ENCODE results near the gene ARRDC1.

The ARRDC1 gene

GRCh38 chr9:137570566-137570965, 34.9 kb upstream of the ARRDC1 start:
- Histone ChIP-seq H3K27ac (no peak overlapping the region), H3K4me3 (no peak overlapping the region)
- no peak for DNase-seq (ENCODE audit: low spot score)
- no peak for TF ChIP-seq CTCF (IDR thresholded peaks at IDR 0.05)

GRCh38 chr9:137574192-137574591, 31.3 kb upstream of the ARRDC1 start:
- Histone ChIP-seq H3K4me3 (no peak overlapping the region), H3K27ac (no peak overlapping the region)
- DNase-seq (ENCODE audit: low spot score): no peak
- no peak for TF ChIP-seq CTCF (IDR thresholded peaks at IDR 0.05)

GRCh38 chr9:137575364-137575715, 30.1 kb upstream of the ARRDC1 start:
- TF ChIP-seq CTCF (IDR thresholded peaks at IDR 0.05): no peak
- Histone ChIP-seq H3K27ac (no peak overlapping the region), H3K4me3 (no peak overlapping the region)
- DNase-seq (ENCODE audit: low spot score): no peak

GRCh38 chr9:137575716-137576411, 29.6 kb upstream of the ARRDC1 start:
- H3K27ac ChIP-seq: no peak overlapping the region
- no peak for TF ChIP-seq CTCF (IDR thresholded peaks at IDR 0.05)
- no peak overlapping the region for H3K4me3 ChIP-seq
- DNase-seq (ENCODE audit: low spot score): no peak

GRCh38 chr9:137578518-137579258, 26.8 kb upstream of the ARRDC1 start, which contains the start of gene DPH7:
Gene DPH7 (minus strand): TSS chr9:137578925. CDS start chr9:137578777, 148 bp downstream.
- DNase-seq (ENCODE audit: low spot score): peak; percentile 94
- peak within 1 kb of the TSS; percentile 58 to 92 for H3K27ac ChIP-seq
- H3K4me3 ChIP-seq: peak within 1 kb of the TSS; percentile 98
- TF ChIP-seq CTCF (IDR thresholded peaks at IDR 0.05): peak; percentile 94

- no peak for DNase-seq (ENCODE audit: low spot score)
- Histone ChIP-seq H3K27ac (peak overlapping the region in 1 of 2 donors; percentile 92), H3K4me3 (peak overlapping the region; percentile 98)
- TF ChIP-seq CTCF (IDR thresholded peaks at IDR 0.05): no peak
These were observed 26.3 kb upstream of the ARRDC1 start for GRCh38 chr9:137579259-137579604.

Data from coronary artery (tissue), 2 donors.